GM23338 (cell line): ENCODE data around the gene CDH8. TPM values are rescaled to one million over a fixed set of nuclear protein-coding genes. Genes with fewer than 3 reads are reported as not detected.

Source experiments
- ATAC-seq: fragments of 200-7000 bp; cut with Tn5 transposase; 3 replicates; pipeline ENCODE4 v1.9.1; 2020
- DNase-seq: peaks from one replicate; pipeline ENCODE4 v3.0.0-alpha.2; 2015; ENCODE audit warnings: low spot score
- H2AFZ ChIP-seq: fragments of 200-600 bp; sonication (generic); 2 replicates; pipeline ENCODE4 v1.8.0; 2016; ENCODE audit warnings: antibody characterized with exemption, mild to moderate bottlenecking, moderate library complexity
- H3F3A ChIP-seq: fragments of 200-600 bp; sonication (generic); replicated peaks from 2 replicates; pipeline ENCODE4 v1.8.0; 2017; ENCODE audit warnings: antibody characterized with exemption, mixed run types, low read depth
- H3K27ac ChIP-seq: fragments of 200-600 bp; sonication (generic); 2 replicates; pipeline ENCODE4 v1.6.1; 2016; ENCODE audit warnings: low read depth
- H3K27me3 ChIP-seq: fragments of 200-600 bp; sonication (generic); 2 replicates; pipeline ENCODE4 v1.8.0; 2016; ENCODE audit warnings: mild to moderate bottlenecking, mixed run types, moderate library complexity; ENCODE audit not compliant: insufficient read depth
- H3K36me3 ChIP-seq: fragments of 200-600 bp; sonication (generic); 2 replicates; pipeline ENCODE4 v1.8.0; 2016; ENCODE audit warnings: mild to moderate bottlenecking; ENCODE audit not compliant: insufficient read depth
- H3K4me1 ChIP-seq: fragments of 200-600 bp; sonication (generic); 2 replicates; pipeline ENCODE4 v1.8.0; 2016; ENCODE audit warnings: mild to moderate bottlenecking, moderate library complexity; ENCODE audit not compliant: insufficient read depth
- H3K4me2 ChIP-seq: fragments of 200-600 bp; sonication (generic); 2 replicates; pipeline ENCODE4 v1.7.1; 2017; ENCODE audit warnings: mixed run types
- H3K4me3 ChIP-seq: fragments of 200-600 bp; sonication (generic); 2 replicates; pipeline ENCODE4 v1.6.1; 2016; ENCODE audit warnings: mixed run types
- H3K79me2 ChIP-seq: fragments of 200-600 bp; sonication (generic); replicated peaks from 2 replicates; pipeline ENCODE4 v1.8.0; 2017; ENCODE audit warnings: mild to moderate bottlenecking; ENCODE audit not compliant: insufficient read depth
- H3K9me2 ChIP-seq: fragments of 200-600 bp; sonication (generic); 2 replicates; pipeline ENCODE4 v1.8.0; 2017; ENCODE audit not compliant: insufficient read depth
- H4K20me1 ChIP-seq: fragments of 200-600 bp; sonication (generic); replicated peaks from 2 replicates; pipeline ENCODE4 v1.8.0; 2017; ENCODE audit warnings: mild to moderate bottlenecking; ENCODE audit not compliant: insufficient read depth
- H3K27ac Mint-ChIP-seq: 2 replicates; pipeline ENCODE4 v1.8.0; 2020; ENCODE audit warnings: inconsistent platforms, mild to moderate bottlenecking, moderate library complexity, mixed read lengths
- H3K27me3 Mint-ChIP-seq: 3 replicates; pipeline ENCODE4 v1.8.0; 2022; ENCODE audit warnings: low read depth, mild to moderate bottlenecking, moderate library complexity, mixed read lengths, inconsistent platforms; ENCODE audit not compliant: insufficient read depth, poor library complexity
- H3K36me3 Mint-ChIP-seq: 3 replicates; pipeline ENCODE4 v1.8.0; 2021; ENCODE audit warnings: low read depth, mild to moderate bottlenecking, inconsistent platforms, moderate library complexity, mixed read lengths
- H3K4me1 Mint-ChIP-seq: 3 replicates; pipeline ENCODE4 v1.8.0; 2020; ENCODE audit warnings: mild to moderate bottlenecking, inconsistent platforms, mixed read lengths
- H3K4me3 Mint-ChIP-seq: 3 replicates; pipeline ENCODE4 v1.8.0; 2021; ENCODE audit warnings: moderate library complexity, mild to moderate bottlenecking, inconsistent platforms, mixed read lengths
- H3K9me3 Mint-ChIP-seq: 3 replicates; pipeline ENCODE4 v1.8.0; 2020; ENCODE audit warnings: moderate library complexity, mild to moderate bottlenecking, inconsistent platforms, mixed read lengths
- CREB1 ChIP-seq: fragments of 250-450 bp; sonication (Bioruptor Pico); IDR thresholded peaks from 2 replicates; pipeline ENCODE4 v1.5.0; 2020; ENCODE audit warnings: low read depth, mild to moderate bottlenecking, moderate library complexity
- CTCF ChIP-seq, 2 experiments: fragments of 200-600 bp in 1 of 2; sonication (generic) in 1 of 2; conservative IDR thresholded peaks; 2 replicates each; pipeline versions ENCODE4 v1.5.1 to v1.6.1; 2016 to 2017; ENCODE audit warnings: antibody characterized with exemption in 2 of 2, low read depth in 2 of 2, mild to moderate bottlenecking in 2 of 2, moderate library complexity in 1 of 2
- ETS1 ChIP-seq: IDR thresholded peaks from 2 replicates; pipeline ENCODE4 v1.6.1; 2016; ENCODE audit warnings: antibody characterized with exemption
- EZH2 ChIP-seq: fragments of 200-600 bp; sonication (generic); IDR thresholded peaks from one replicate; pipeline ENCODE4 v1.8.0; 2017; ENCODE audit warnings: antibody characterized with exemption, mild to moderate bottlenecking, low read depth; ENCODE audit not compliant: unreplicated experiment
- EZH2phosphoT487 ChIP-seq: fragments of 200-600 bp; sonication (generic); IDR thresholded peaks from one replicate; pipeline ENCODE4 v1.8.1; 2018; ENCODE audit warnings: antibody characterized with exemption; ENCODE audit not compliant: unreplicated experiment
- REST ChIP-seq: IDR thresholded peaks from one replicate; pipeline ENCODE4 v1.6.1; 2018; ENCODE audit warnings: antibody characterized with exemption; ENCODE audit not compliant: unreplicated experiment
- ZNF114 ChIP-seq: fragments of 250-450 bp; sonication (Bioruptor Pico); IDR thresholded peaks from 2 replicates; pipeline ENCODE4 v1.5.0; 2020; ENCODE audit warnings: mild to moderate bottlenecking, moderate library complexity
- polyA plus RNA-seq: library from polyadenylated mRNA; unstranded; fragments of >200 nt; fragmentation: Nextera tagmentation; extraction: Ambion mirVana; gene quantifications from 2 replicates; pipeline ENCODE4 v1.2.1, GENCODE V29; 2016
- total RNA-seq: library from RNA; depleted of rRNA; stranded (reverse); fragments of >200 nt; shearing (Covaris generic); gene quantifications from 2 replicates; pipeline ENCODE4 v1.2.3, GENCODE V29; 2014

The CDH8 gene
- total and polyA plus RNA-seq, 2 experiments from 2014 or later: 10.2 to 11.7 TPM

GRCh38 chr16:62036802-62037135 lies 531 bp upstream of the CDH8 start:
- Histone ChIP-seq H3K4me1 (peaks cover 45% of the 10 kb centered on the region), H4K20me1 (no peaks in the 10 kb centered on the region), H3K9me2 (no peaks in the 10 kb centered on the region), H3K27ac (no peak overlapping the region), H3K27me3 (peaks cover 75% of the 10 kb centered on the region), H3K79me2 (no peaks in the 10 kb centered on the region), H3F3A (no peaks in the 10 kb centered on the region; the same call in 1 of the 2 replicates), H3K36me3 (no peaks in the 10 kb centered on the region), H2AFZ (peak overlapping the region; percentile 88), H3K4me2 (peak overlapping the region; percentile 80), H3K4me3 (peak overlapping the region; percentile 71)
- Mint-ChIP-seq H3K4me3 (peak overlapping the region; percentile 75), H3K27ac (no peak overlapping the region), H3K27me3 (peaks cover 68% of the 10 kb centered on the region), H3K36me3 (no peaks in the 10 kb centered on the region), H3K4me1 (peaks cover 50% of the 10 kb centered on the region), H3K9me3 (no peaks in the 10 kb centered on the region)
- ATAC-seq: no peak; the same call in 1 of the 3 replicates
- no peak for TF ChIP-seq REST
- no peak for TF ChIP-seq EZH2
- no peak for TF ChIP-seq EZH2phosphoT487
- TF ChIP-seq ZNF114: no peak
- no peak for TF ChIP-seq CREB1 (CRISPR knock-in tag)
- no peak for TF ChIP-seq CTCF (conservative IDR thresholded peaks at IDR 0.05; ENCODE audit: low read depth in 2 of 2)
- no peak for TF ChIP-seq ETS1
- DNase-seq: peak; percentile 50
